Lower leg skin (tissue), 4 donors: ENCODE data around the gene PASK. TPM values are rescaled to one million over a fixed set of nuclear protein-coding genes. Genes with fewer than 3 reads are reported as not detected.

Experiments used
- DNase-seq, 2 donors: peaks; one replicate each; pipeline ENCODE4 v3.0.0-alpha.2; 2019; ENCODE audit warnings: low spot score in 2 of 2
- H3K4me3 ChIP-seq: fragments of 200-600 bp; sonication (generic); 2 replicates; pipeline ENCODE4 v1.5.1; 2017; ENCODE audit warnings: mild to moderate bottlenecking, low read depth; ENCODE audit not compliant: poor library complexity, severe bottlenecking
- CTCF ChIP-seq, 3 donors: fragments of 450-650 bp; IDR thresholded peaks; one replicate each; pipeline ENCODE4 v1.5.1; 2016; ENCODE audit warnings: antibody characterized with exemption in 3 of 3, mild to moderate bottlenecking in 3 of 3, moderate library complexity in 2 of 3
- POLR2A ChIP-seq, 2 donors: fragments of 450-650 bp; IDR thresholded peaks; one replicate each; pipeline ENCODE4 v1.6.1; 2016 to 2017; ENCODE audit warnings: antibody characterized with exemption in 2 of 2, mild to moderate bottlenecking in 1 of 2, moderate library complexity in 1 of 2
- WGBS, 2 donors: methylation state at CpG; one replicate each; pipeline ENCODE4 v1.1.5; 2018; 5-methylcytosine and 5-hydroxymethylcytosine counted together
- intact Hi-C: fragments of 100-400 bp; cut with DNase I; formaldehyde crosslinking; loops from one replicate; pipeline ENCODE4 v1.15.0; 2023; ENCODE audit warnings: low total_unique reads
- total RNA-seq, 4 donors: library from RNA; depleted of rRNA; stranded (reverse); fragments of >200 nt; gene quantifications; one replicate each; pipeline ENCODE4 v1.1.0, GENCODE V29; 2016

Gene PASK
- total RNA-seq, 4 donors from 2014 or later = 4.8 to 11.9 (median 6.5) TPM

GRCh38 chr2:241088791-241089732 lies 60.2 kb downstream of the PASK start:
- WGBS, 2 donors = 79 to 83% methylated on average over 20 of the region's 20 CpGs
- no peak for TF ChIP-seq POLR2A (IDR thresholded peaks at IDR 0.05)
- no peak for TF ChIP-seq CTCF (IDR thresholded peaks at IDR 0.05)

GRCh38 chr2:241088376-241088775 lies 60.9 kb downstream of the PASK start:
- H3K4me3 ChIP-seq = no peak overlapping the region
- intact Hi-C loops = no loop called here
- WGBS, 2 donors = 82 to 90% methylated on average over 8 of the region's 8 CpGs
- TF ChIP-seq CTCF (IDR thresholded peaks at IDR 0.05) = no peak
- TF ChIP-seq POLR2A (IDR thresholded peaks at IDR 0.05) = no peak
- DNase-seq = peak in 1 of 2 donors; percentile 58

More at GRCh38 chr2:241088791-241089732, 60.2 kb downstream of the PASK start:
- DNase-seq = peak in 1 of 2 donors; percentile 74
- H3K4me3 ChIP-seq = no peak overlapping the region
- intact Hi-C loops = no loop called here

- peak in 1 of 2 donors; percentile 72 for DNase-seq
- H3K4me3 ChIP-seq = no peak overlapping the region
- TF ChIP-seq CTCF (IDR thresholded peaks at IDR 0.05) (no peak), POLR2A (IDR thresholded peaks at IDR 0.05) (no peak)
- intact Hi-C loops = no loop called here
- whole genome bisulfite sequencing, 2 donors = 94 to 96% methylated on average over 29 of the region's 29 CpGs
These were observed 61.6 kb downstream of the PASK start for GRCh38 chr2:241087420-241088268.

- 93 to 95% methylated on average over 4 of the region's 4 CpGs for WGBS, 2 donors
- intact Hi-C loops = loop anchor here (5.0 kb wide), 1 partner anchor 307 kb away; no protein-coding TSS in a partner anchor
- TF ChIP-seq CTCF (IDR thresholded peaks at IDR 0.05) (no peak), POLR2A (IDR thresholded peaks at IDR 0.05) (no peak)
- H3K4me3 ChIP-seq = no peak overlapping the region
- DNase-seq = no peak
These were observed 64.3 kb downstream of the PASK start for GRCh38 chr2:241084856-241085444.

GRCh38 chr2:241083091-241083415 lies 66.2 kb downstream of the PASK start:
- TF ChIP-seq POLR2A (IDR thresholded peaks at IDR 0.05) = no peak
- intact Hi-C loops = loop anchor here (5.0 kb wide), 1 partner anchor 309 kb away; no protein-coding TSS in a partner anchor
- H3K4me3 ChIP-seq = no peak overlapping the region
- WGBS, 2 donors = 81 to 85% methylated on average over 5 of the region's 5 CpGs
- peak in 1 of 2 donors; percentile 71 for DNase-seq
